GM19372 (cell line): ENCODE data around the gene WDR90.

ENCODE experiments used
- ATAC-seq: cut with Tn5 transposase; IDR thresholded peaks from one replicate; pipeline ENCODE4 v1.9.1; 2021; ENCODE audit warnings: mild to moderate bottlenecking, low read depth, moderate library complexity; ENCODE audit not compliant: unreplicated experiment

The WDR90 gene

DNA sequence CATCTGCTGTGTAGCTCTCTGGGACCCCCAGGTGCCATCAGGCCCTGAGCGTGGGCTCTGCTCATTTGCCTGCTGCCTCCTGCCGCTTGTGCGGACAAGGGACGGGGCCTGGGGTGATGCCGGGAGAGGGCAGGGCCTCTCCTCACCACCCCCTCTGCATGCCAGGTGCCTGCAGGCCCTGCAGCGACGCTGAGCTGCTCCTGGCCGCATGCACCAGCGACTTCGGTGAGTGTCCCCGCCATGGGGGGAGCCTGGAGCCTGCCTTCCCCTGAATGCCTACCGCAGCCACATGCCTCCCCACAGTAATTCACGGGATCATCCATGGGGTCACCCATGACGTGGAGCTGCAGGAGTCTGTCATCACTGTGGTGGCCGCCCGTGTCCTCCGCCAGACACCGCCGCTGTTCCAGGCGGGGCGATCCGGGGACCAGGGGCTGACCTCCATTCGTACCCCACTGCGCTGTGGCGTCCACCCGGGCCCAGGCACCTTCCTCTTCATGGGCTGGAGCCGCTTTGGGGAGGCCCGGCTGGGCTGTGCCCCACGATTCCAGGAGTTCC lies 67.7 kb downstream of the WDR90 start:
- no peak for ATAC-seq
